Non-pigmented ciliary epithelial cell (primary cell): Measurements from ENCODE around the gene ATP2B3.

Experiments used
- DNase-seq: peaks from one replicate; pipeline ENCODE4 v3.0.0-alpha.2; 2010; ENCODE audit warnings: low read depth

Gene ATP2B3

GRCh38 chrX:153620576-153620975 is 103.1 kb downstream of the ATP2B3 start:
- no peak for DNase-seq

GRCh38 chrX:153621949-153622598 is 104.6 kb downstream of the ATP2B3 start:
- DNase-seq: no peak

DNA sequence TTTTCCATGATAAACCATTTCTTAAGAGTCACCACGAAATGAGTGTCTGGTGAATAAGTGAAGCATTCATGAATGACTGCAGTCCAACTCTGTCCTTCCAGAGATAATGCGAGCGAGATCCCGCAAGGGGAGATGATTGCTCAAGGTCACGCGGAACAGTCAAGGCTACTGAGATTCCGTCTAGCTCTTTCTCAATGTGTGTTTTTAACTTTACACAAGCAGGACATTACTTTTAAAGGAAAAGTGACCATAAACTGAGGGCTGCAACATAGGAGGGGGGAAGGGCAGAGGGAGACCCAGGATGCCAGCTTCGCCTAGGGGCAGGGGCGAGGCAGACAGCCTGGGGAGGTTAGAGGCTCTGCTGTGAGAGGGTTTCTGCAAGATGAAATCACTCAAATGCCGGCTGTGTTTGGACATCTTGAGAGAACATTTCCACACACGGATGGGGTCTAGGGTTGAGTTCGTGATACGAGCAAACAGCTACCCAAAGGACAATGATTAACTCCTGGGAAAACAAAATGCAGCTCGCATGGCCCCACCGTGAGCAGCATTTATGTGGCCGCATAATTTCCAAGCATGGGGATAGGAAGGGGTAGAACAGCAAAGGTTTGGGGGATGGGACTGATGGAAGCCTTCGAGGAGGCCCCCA is 105.3 kb downstream of the ATP2B3 start:
- no peak for DNase-seq

- no peak for DNase-seq
These were observed 106.0 kb downstream of the ATP2B3 start for GRCh38 chrX:153623310-153624029.

DNA sequence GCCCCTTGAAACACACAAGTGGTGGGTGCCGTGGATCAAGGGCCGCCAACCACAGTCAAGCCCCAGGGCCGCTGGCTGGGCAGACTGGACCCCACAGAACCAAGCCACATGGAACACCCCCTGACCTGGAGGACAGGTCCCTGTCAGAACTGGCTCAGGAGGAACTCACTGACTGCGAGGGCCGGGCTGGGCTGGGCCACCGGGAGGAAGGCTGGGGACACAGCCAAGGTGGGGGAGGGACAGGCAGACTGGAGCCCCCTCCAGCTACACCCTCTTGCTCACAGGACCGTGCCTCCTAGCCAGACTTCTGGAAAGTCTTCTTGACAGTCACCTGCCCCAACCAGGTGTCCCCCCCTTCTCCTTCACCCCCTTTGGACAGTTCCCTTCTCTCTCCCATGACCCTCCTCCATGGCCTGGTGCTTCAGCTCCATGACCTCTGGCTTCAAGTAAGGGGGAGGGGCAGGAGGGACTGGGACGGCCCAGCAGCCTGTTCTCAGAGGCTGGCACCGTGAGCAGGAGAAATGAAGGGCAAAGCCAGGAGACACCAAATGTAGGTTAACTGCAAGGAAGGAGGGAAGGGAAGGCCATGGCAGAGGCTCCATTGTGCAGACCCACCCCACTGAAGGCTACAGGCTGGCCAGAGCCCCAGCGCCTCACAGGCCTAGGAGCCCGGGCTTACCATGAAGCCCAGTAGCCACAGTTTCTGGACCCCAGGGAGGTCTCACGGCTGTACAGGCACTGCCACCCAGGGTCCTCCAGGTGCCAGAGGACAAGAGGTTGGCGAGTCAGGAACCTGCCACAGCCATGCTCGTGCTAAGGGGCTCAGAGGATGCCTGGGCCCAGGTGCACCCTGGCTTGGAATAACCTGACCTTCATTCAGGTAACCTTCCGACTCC is 107.0 kb downstream of the ATP2B3 start:
- no peak for DNase-seq

DNA sequence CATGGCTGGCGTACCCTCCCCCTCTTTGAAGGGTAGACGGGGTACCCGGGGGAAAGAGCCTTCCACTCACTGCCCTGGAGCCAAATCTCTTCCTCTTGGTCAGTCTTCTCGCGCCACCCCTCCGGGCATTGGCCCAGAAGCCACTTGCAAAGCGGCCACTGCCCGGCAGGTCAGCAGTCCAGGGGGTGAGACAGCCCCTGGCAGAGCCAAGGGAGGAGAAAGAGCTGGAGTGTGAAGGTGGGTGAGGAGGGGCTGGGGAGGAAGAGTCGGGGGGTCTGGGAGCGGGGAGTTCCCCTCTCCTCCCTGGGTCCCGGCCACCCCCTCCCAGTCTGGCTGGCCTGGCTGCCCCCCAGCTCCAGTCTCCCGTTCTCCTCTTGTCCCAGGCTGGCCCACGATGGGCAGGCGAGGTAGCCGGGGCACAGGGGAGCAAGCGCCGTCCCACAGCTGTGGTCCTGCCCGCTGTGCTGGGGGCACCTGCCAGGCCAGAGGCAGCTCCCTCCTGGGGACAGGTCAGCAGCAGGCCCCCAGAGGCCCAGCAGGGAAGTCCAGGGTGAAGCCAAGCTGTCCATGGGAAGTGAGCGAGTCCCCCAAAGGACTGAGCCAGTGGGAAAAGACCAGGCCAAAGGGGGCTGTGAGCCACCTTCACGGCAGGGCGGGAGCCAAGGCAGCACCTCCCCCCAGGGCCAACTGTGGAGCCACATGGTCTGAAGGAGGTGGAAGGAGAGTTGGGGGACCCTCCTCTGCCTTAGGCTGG is 108.0 kb downstream of the ATP2B3 start:
- DNase-seq: no peak

DNA sequence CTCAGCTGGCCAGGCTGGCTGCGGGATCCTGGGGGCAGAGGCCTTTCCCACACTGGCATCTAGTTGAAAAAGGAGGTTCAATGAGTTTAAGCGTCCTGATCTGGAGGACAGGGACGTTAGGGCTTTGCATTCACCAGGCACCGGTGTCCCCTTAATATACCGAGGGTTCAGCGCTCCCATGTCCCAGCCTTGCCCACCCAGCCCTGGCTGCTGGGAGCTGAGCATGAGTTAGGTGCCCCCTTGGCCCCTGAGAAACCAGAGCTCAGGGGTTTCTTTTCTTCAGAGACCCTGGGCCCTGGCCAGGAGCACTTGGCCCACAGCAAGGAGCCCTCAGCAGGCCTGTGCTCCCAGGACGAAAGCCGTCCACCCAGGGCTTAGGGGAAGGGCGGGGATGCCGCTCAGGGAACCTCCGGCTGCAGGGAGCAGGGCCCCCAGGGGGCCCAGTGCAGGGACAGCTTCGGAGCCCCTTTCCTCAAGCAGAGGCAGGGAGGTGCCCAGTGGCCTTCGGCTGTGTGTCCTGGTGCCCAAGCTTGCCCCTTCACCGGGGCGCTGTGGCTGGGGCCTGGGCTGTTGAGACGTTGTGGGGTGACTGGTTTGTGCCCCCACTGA is 108.7 kb downstream of the ATP2B3 start:
- no peak for DNase-seq

DNA sequence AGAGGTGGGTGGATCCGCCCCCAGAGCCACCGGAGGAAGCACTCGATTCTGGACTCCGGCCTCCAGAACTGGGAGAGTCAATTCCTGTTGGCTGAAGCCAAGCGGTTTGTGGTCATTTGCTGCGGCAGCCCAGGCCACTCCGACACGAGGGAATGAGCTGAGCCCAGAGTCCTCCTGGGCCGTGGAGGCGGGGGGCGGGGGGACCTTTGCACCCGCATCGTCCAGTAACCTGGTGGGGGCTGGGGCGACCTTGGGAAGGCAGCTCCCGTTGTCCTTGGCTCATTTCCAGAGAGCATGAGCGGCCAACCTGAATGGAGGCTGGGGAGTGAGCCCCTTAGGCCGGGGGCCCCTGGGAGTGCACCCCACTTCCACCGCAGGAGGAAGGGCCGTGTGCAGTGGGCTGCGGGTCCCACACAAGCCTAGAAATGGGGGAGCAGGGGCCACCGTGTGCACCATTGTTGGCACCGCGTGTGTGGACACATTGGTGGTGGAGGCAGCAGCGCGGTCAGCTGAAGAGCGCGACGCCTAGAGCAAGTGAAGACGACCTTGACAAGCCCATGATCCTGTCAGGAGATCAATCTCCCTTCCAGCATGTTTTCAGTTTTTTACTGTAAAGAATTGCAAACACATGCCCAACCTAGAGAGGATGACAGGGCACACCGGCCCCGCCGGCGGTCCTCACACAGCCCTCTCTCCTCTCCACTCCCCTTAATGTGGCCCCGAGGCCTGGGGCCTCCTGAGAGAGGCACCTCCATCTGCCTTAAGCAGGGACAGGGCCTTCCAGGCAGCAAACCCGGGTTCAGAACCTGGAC is 109.6 kb downstream of the ATP2B3 start:
- DNase-seq: no peak

GRCh38 chrX:153627675-153628111 is 110.3 kb downstream of the ATP2B3 start:
- no peak for DNase-seq

DNA sequence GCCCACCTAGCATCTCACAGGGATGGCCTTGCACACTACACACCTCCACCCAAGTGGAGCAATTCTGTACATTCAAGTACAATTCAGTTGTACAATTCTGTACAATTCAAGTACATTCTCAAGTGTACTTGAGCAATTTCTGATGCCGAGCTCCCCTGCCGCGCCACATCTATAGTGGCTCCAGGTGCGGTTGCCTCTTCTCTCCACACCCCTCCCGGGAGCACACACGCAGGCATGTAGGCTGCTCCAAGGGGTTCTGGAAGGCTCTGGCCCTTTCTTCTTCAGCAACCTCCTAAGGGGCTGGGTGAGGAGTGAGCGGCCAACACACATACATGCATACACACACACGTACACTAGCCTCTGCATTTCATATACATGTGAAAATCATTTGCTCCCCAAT is 110.7 kb downstream of the ATP2B3 start:
- no peak for DNase-seq

GRCh38 chrX:153628665-153629064 is 111.2 kb downstream of the ATP2B3 start:
- no peak for DNase-seq

DNA sequence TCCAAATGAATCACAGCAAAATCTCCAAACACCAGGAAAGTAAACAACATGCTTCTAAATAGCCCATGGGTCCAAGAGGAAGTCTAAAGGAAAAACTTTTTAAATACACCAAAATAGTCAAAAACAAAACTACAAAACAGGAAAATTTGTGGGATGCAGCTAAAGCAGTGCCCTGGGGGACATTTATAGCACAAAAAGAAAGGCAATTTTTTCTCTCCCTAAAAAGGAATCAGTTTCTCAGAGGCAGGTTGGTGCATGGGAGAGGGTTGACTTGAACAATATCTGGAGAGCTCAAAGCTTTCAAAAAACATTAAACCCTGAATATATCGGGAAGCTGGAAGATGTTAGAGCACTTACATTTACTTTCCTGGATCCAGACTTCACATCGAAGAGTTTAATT is 113.9 kb downstream of the ATP2B3 start:
- DNase-seq: no peak

DNA sequence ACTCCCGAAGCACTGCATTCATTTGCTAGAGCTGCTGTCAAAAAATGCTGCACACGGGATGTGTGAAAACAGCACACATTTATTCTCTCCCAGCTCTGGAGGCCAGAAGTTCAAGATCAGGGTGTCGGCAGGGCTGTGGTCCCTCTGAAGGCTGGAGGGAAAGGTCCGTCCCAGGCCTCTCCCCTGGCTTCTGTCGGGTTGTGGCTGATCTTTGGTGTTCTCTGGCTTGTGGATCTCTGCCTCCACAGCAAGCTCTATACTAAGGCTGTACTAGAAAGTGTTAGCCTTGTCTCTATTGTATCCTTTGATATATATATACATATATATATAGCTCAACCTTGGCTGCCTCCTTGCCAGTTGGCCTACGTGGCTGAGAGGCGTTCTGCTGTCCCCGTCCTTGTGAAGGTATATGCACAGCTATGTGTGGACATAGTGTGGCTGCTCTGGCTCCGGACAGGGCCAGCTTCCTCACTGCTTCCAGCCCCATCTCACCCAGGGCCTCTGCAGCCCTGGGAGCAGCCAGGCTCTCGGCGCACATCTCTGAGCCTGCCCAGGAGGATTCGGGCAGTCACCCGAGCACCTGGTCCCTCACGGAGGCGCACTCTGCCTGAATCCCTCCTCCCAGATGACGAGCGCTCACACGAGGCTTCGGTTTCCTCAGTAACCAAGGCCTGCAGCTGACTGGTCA is 114.6 kb downstream of the ATP2B3 start:
- no peak for DNase-seq
